SK-N-MC (cell line): Measurements from ENCODE around the gene AGAP1.

ENCODE experiments used
- EZH2 ChIP-seq: fragments of 200-600 bp; sonication (generic); IDR thresholded peaks from one replicate; pipeline ENCODE4 v1.6.1; 2017; ENCODE audit warnings: antibody characterized with exemption
- POLR2AphosphoS5 ChIP-seq: IDR thresholded peaks from 2 replicates; pipeline ENCODE4 v1.6.1; 2012; ENCODE audit warnings: mild to moderate bottlenecking, low read depth, low read length, borderline replicate concordance

- no peak for TF ChIP-seq POLR2AphosphoS5
- TF ChIP-seq EZH2 = no peak
Observed at GRCh38 chr2:235992024-235992423, 498.2 kb downstream of the AGAP1 start.
